ENCODE results near the gene RNF148. TPM values are rescaled to one million over a fixed set of nuclear protein-coding genes. Genes with fewer than 3 reads are reported as not detected.
A peak's percentile ranks its signal among the peaks of the same experiment; 100 is the strongest.

RNF148 gene
- total RNA-seq, 1 experiment from 2014 or later: 0.99 TPM

- intact Hi-C loops (cut with micrococcal nuclease; ENCODE audit: unreplicated experiment): no loop called here
- Mint-ChIP-seq H3K4me1 (ENCODE audit: low read depth, unreplicated experiment) (peaks cover 4% of the 10 kb centered on the region), H3K36me3 (ENCODE audit: insufficient read depth, unreplicated experiment) (no peaks in the 10 kb centered on the region), H3K27me3 (ENCODE audit: unreplicated experiment) (no peaks in the 10 kb centered on the region), H3K27ac (ENCODE audit: unreplicated experiment) (no peak overlapping the region), H3K4me3 (ENCODE audit: low read depth, unreplicated experiment) (no peak overlapping the region), H3K9me3 (ENCODE audit: low read depth, unreplicated experiment) (no peaks in the 10 kb centered on the region)
- CTCF ChIA-PET: no interaction called here
- no TSS peak for BruUV-seq (replicated peaks)
- DNase-seq: no peak
- no peak for TF ChIP-seq CTCF (IDR thresholded peaks at IDR 0.05; ENCODE audit: unreplicated experiment)
Measured at GRCh38 chr7:122658856-122659255, 43.9 kb downstream of the RNF148 start.

- H3K27ac Mint-ChIP-seq (ENCODE audit: unreplicated experiment): peak overlapping the region; percentile 89
- TF ChIP-seq CTCF (IDR thresholded peaks at IDR 0.05; ENCODE audit: unreplicated experiment): no peak
- no TSS peak for BruUV-seq (replicated peaks)
- no peak overlapping the region for H3K4me3 Mint-ChIP-seq (ENCODE audit: low read depth, unreplicated experiment)
- H3K9me3 Mint-ChIP-seq (ENCODE audit: low read depth, unreplicated experiment): no peaks in the 10 kb centered on the region
- CTCF ChIA-PET: no interaction called here
- no peak for DNase-seq
- peaks cover 33% of the 10 kb centered on the region for H3K4me1 Mint-ChIP-seq (ENCODE audit: low read depth, unreplicated experiment)
- intact Hi-C loops (cut with micrococcal nuclease; ENCODE audit: unreplicated experiment): no loop called here
- peaks cover 5% of the 10 kb centered on the region for H3K36me3 Mint-ChIP-seq (ENCODE audit: insufficient read depth, unreplicated experiment)
- no peaks in the 10 kb centered on the region for H3K27me3 Mint-ChIP-seq (ENCODE audit: unreplicated experiment)
Measured at GRCh38 chr7:122653685-122654084, 49.0 kb downstream of the RNF148 start.

GRCh38 chr7:122652876-122653275, 49.8 kb downstream of the RNF148 start:
- BruUV-seq (replicated peaks): no TSS peak
- H3K9me3 Mint-ChIP-seq (ENCODE audit: low read depth, unreplicated experiment): no peaks in the 10 kb centered on the region
- CTCF ChIA-PET: no interaction called here
- intact Hi-C loops (cut with micrococcal nuclease; ENCODE audit: unreplicated experiment): no loop called here
- peak; percentile 36 for DNase-seq
- H3K36me3 Mint-ChIP-seq (ENCODE audit: insufficient read depth, unreplicated experiment): peaks cover 5% of the 10 kb centered on the region
- peak overlapping the region; percentile 38 for H3K4me3 Mint-ChIP-seq (ENCODE audit: low read depth, unreplicated experiment)
- TF ChIP-seq CTCF (IDR thresholded peaks at IDR 0.05; ENCODE audit: unreplicated experiment): no peak
- H3K4me1 Mint-ChIP-seq (ENCODE audit: low read depth, unreplicated experiment): peaks cover 39% of the 10 kb centered on the region
- peak overlapping the region; percentile 89 for H3K27ac Mint-ChIP-seq (ENCODE audit: unreplicated experiment)
- no peaks in the 10 kb centered on the region for H3K27me3 Mint-ChIP-seq (ENCODE audit: unreplicated experiment)

Other genes starting within 250 kb of the RNF148 start
- gene RNF133, start 3.8 kb downstream of the RNF148 start, total RNA-seq (2022): 0.69 and 0.97 TPM in 2 replicates
- 14.1 and 16.4 TPM in 2 replicates for gene CADPS2, start 183.5 kb upstream of the RNF148 start, total RNA-seq (2022)